NCI-H128 (cell line): ENCODE data around the gene FBXL7.

ENCODE experiments used
- DNase-seq: peaks from one replicate; lab custom pipeline; 2025; ENCODE audit not compliant: unreplicated experiment; lab: John Stamatoyannopoulos, UW

The FBXL7 gene

DNA sequence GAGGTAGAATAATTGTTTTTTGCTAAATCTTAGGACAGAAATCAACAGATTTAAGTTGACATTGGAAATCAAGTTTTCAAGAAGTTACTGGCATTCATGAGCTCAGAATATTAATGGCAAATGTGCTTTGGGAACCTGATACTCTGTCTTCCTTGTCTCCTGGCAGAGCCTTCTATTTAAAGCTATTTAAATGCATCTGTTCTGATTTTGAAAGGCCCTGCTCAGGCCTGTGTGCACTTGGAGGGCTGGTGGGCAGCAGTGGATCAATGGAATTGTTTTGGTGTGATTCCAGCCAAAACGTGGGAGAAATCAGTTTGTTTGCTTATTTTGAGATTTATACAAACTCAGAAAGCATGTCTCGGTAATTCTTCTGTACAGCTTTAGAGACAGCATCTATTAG lies 38.5 kb downstream of the FBXL7 start:
- DNase-seq: no peak

DNA sequence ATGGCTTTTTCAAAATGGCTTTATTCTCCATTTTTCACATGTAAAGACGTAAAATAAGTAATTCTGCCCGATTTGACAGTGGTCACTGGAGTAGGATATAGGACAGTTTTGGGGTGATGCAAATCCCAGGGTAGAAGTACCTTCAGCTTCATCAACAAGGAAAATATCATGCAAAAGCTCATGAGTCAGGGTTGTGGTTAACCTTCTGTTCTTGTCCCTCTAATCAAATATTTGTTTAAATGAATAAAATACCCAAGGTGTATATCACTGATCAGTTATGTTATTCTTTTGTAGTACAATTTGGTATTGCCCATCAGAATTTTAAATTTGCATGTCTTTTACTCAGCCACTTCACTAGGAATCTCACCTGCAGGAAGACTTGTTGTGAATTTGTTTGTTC lies 40.0 kb downstream of the FBXL7 start:
- no peak for DNase-seq

DNA sequence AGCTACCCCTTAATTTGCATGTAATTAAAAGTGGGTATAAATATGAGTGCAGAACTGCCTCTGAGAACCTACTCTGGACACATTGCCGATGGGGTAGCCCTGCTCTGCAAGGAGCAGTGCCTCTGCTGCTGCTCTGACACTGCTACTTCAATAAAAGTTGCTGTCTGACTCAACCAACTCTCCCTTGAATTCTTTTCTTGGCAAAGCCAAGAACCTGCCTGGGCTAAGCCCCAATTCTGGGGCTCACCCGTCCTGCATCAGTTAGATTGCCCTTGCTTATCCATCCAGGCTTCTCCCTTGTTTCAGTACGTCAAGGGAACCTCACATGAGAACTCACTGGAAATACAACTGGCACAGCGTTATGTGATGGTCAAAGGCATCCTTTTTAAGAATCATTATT lies 44.1 kb downstream of the FBXL7 start:
- no peak for DNase-seq

DNA sequence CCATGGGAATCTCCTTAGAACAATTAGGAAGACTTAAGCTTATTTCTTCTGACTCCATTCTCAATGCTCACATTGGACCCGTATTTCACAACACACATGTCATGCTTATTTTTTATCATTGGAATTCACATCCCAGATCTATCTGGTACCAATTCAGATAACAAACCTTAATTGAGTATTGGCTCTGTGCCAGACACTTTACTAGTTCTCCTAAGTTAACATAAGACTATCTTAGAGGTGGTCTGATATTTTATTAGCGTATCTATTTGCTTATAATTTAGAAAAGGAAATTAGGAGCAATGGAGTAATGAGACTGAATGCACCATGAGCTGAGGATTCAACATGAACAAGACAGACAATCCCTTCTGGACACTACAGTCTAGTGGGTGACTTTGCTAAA lies 45.1 kb downstream of the FBXL7 start:
- no peak for DNase-seq

DNA sequence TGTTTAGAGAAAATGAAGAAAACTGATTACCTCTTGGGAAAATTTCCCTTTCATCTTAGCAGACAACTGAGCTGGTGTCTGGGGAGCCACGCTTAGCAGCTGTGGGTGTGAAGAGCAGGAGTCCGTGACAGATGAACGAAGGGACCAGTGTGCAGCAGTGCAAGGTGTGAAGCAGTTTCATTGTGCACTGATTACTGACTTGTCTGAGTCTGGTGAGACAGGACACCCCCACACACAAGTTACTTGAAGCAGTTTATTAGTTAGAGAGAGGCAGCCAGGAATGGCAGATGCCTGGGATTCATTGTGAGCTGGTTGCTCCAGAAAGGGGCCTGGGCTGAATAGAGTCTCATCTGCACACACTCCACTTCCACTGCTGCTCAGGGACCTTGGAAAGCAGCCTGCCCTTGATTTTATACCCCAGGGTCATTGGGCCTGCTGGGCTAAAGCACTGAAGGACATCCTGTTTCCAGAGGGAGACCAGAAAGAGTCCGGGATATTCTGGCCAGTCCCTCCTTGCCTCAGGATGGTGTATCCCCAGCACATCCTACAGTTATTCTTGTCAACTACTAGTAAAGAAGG lies 47.4 kb downstream of the FBXL7 start:
- DNase-seq: no peak

DNA sequence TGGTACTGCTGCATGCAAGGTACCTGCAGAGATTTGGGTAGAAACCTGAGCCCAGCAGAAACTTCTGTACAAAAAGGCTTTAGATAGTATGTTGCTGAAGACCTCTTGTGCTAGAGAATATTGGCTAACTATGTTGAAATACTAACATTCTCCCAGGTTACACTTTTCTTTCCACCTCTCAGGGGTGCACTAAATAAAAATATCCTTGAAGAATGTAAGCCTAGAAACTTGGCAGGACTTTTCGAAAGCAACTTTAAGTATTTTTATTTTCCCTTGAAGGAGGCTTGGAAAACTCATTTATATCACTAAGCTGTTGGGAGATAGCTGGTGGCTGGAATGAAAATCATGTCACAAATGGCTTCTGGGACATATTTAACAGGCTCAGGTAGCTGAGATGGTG lies 50.0 kb downstream of the FBXL7 start:
- DNase-seq: no peak

DNA sequence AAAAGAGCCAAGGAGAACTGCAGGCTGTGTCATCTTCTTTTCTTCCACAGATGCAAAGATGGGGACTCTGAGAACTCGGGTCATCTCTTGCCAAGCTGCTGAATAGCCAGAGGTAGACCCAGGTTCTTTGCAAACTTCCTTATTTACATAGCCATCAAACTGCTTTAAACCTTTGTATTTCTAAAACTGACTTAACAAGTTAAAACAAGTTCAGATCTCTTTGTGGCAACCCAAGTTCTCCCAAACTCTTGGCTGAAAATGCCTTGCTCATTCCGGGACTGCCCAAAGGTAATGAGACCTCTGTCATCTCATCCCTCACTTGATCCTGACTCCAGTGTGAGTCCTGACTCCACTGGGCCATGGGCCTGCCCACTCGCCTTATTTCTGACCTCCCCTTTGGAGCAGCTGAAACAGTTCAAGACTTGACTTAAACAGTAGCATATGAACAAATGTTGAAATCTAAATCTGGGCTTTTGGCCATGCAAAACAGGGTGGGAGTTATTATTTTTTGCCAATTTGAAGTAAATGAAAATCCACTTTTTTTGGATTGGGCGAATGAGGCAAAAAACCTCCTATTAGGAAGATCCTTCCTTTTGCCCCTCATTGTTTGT lies 50.6 kb downstream of the FBXL7 start:
- DNase-seq: no peak

DNA sequence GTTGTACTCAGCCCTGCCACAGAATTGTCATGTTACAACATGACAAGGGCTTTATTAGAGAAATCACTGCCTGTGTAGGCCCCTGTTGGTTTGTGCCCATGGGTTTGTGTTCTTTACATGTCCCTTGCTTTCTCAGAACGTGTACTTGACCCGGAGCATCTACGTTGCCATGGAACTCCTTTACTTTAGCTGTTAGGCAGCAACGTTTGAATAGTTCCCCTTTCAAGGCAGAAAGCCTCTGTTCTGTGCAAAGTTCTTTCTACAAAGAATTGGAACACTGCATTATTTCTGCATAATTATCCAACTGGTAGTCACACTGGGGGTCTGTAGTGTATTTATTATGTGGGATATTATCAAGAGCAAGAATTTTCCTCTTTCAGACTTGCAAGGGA lies 51.1 kb downstream of the FBXL7 start:
- DNase-seq: no peak

DNA sequence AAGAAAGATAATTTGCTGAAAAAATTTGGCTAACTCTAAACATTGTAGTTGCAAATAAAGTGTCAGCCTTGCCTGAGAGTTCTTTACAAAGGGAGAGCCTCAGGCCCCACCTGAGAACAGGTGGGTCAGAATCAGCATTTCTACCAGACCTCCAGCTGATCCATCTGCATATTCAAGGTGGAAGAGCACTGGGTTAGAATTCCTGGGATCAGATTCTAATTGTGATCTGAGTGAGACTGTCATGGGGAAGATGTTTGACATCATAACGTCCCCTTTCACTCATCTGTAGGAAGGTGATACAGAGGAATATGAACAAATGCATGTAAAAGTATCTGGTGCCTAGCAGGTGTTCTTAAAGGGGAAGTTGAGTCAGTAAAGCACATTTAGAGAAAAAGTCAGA lies 54.6 kb downstream of the FBXL7 start:
- no peak for DNase-seq

DNA sequence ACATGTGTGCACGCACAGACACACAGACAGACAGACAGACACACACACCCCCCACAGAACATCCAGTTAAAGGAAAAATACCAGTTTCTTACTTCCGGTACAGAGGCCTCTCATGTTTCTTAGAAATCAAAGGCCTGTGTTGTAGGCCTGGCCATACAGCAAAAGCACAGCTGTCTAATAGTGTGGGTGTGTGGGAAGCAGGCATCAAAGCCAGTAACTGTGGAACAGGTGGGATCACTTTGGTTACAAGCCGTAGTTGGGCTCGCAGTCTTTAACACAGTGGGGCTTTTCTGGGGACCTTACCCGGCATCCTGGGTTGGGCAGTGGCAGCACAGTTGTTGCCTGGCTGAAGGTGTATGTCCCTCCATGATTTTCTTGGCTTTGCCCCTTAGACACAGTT lies 55.2 kb downstream of the FBXL7 start:
- no peak for DNase-seq

DNA sequence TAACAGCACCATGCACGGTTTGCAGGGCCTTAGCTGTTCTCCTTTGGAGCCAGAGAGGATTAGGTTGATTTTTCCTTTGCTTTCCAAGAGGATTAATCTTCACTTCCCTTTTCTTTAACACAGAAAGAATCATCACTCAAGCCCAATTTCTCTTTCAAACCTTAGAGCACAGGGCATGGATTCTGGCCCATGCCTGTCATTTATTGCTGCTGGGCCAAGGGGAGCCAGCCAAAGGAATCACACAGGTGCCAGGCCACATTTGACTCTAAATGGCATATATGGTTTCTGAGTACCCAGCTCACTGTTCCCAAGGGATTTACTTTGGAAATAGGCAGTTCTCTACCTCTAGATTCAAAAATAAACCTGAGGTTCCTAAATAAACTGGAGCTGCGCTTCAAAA lies 58.3 kb downstream of the FBXL7 start:
- DNase-seq: no peak

DNA sequence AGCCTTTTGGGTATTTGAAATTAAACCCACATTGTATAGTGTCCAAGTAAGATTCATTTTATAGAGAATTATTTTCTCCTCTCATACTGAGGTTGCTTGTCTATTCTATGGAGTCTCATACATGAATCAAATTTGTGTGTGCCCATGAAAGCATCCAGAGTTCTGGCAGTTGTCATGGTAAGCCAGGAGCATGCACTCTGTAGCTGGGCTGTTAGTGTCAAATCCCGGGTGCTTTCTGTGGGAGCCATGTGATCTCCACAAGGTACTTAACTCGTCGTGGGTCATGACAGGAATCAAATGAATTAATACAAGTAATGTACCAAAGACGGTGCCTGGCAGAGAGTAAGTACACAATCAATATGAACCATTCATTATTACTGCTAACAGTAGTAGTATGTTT lies 58.7 kb downstream of the FBXL7 start:
- no peak for DNase-seq

DNA sequence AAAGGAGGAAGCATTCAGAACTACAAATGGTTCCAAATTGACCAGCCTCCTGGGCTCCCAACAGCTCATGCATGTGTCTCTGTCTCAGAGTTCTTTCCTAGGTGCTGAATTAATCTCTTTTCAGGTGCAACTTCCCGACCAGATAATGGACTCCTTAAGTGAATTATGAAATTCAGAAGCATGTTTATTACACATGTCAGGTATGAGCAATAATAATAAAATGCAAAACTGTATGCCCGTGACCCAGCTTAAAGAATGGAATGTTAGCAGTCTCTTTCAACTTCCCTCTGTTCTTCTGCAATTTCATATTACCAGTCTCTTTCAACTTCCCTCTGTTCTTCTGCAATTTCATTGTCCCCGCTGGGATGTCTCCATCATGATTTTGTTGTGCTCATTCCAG lies 60.4 kb downstream of the FBXL7 start:
- no peak for DNase-seq

DNA sequence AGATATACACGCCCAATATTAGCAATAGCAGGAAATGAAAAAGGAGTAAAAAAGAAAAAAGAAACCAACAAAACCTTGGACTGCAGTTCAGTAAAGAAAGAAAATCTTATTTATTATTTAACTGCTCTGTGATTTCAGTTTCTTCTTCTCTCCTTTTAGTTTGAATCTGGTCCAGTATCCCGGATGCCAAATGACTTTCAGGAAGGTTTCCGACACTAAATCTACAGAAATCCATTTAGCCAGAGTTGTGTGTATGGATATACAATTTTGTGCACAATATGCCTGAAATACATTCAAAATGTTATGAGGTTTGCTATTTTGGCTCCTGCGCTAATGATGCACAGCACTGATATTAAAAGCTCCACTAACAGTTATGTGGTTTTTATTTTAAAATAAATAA lies 64.5 kb downstream of the FBXL7 start:
- DNase-seq: no peak

DNA sequence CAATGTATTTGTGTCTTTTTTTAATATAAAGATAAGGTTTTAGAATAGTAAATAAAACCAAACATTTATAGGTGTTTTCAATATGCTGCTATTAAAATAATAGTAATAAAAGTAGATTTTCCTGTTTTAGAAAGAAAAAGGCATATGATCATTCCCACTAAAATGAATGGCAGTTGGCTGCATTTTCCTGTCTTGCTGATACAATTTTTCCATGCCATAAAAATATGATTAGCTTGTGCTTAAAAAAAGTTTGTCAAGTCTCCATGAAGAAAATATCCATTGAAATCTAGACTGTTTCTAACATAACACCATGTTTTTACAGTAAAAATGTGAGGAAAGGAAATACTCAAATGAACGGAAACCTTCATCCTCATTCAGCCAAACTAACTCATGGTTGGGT lies 65.0 kb downstream of the FBXL7 start:
- no peak for DNase-seq

DNA sequence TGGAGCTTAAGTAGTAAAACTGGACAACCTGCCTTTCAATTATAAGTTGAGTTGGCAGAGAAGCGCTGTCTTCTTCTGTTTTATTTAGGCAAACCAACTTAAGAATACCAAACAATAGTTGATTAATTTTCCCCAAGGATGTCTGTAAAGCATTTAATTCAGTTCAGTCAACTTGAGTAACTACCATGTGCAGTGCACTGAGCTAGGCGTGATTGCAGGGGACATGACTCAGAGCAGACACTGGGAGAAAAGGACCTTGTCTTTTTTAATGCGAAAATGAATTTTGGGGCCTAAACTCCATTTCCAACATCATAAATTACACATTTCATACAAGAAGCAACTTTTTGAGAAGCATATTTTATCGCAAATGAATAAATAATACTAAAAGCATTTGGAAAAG lies 66.3 kb downstream of the FBXL7 start:
- no peak for DNase-seq

DNA sequence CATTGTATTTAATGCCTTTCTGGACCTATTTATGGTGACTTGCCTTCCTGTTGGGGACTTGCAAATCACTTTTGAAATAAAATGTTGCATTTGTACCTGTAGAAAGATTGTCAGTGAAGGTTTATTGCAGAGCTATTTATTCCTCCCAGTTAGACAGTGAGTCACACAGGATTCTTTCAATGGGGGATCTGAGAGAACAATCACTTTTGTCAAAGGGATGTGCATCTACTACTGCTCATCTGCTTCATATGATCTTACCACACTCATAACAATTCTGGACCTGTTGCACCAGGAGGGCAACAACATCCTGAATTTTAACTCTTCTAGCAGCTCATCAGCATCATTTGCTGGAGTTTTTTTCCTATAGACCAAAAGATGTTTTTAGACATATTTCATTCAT lies 66.8 kb downstream of the FBXL7 start:
- DNase-seq: no peak

DNA sequence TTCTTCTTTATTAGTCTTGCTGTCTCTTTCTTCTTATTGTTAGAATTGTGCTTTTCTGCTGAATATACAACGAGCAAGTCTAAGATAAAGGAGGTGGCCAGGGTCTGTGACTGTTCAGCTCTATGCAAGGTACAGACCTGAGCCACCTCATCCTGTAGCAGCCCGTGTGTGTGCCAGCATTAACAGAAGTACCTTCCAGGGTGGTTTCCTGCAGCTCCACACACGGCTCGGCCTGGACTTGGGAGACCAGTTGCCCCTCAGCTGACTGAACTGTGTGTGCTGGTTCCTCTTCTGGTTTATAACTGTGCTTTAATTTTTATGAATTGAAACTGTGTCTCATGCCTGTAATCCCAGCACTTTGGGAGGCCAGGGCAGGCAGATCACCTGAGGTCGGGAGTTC lies 70.5 kb downstream of the FBXL7 start:
- DNase-seq: no peak

DNA sequence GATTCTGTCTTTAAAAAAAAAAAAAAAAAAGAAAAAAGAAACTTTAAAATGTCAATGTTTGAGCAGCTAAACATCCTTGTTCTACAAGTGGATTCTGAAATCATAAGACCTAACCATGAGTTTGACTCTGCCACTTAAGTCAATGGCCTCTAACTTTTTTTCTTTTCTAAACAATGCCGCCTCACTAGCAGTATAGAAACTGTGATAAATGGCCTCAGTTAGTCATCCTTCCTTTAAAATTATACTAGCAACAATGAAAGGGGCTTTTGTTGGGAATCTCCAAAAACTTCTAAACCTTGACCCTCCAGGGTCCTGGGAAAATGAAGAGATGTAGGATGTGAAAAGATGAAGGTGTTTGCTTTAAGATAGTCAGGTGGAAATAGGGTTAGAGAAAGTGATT lies 71.1 kb downstream of the FBXL7 start:
- DNase-seq: no peak

DNA sequence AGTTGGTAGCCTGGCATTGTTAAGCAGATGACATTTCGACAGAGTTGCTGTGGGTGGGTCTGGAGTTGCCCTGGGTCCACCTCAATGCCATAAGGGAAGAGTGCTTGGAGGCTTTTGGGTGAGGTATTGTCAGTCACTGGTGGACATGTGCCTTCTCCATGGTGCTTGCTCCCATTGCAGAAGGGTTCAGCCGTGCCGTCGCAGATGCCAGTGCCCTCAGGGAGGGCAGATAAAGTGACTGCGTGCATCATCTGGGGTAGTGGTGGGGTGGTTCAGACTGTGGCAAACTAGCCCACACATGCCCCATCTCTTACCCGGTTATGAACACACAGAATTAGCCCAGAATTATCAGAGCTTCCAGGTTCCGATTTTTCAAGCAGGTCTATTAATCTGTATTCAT lies 71.6 kb downstream of the FBXL7 start:
- DNase-seq: no peak

DNA sequence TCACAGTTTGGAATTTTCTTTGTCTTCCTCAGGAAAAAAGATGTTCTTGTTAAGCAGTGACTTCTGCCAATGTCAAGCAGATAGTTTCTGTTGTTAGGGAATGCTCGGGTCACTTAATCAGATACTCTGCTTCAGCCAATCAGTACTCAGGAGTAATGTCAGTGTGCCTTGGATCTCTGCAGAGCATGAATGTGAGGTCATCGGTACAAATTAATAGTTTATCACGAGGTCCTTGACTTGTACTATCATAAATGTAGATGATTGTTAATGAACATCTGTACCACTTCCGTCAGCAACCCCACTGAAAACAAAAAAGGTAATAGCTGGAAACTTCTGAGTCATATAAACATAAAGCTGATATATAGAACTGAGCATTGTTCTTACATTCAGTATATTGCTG lies 73.6 kb downstream of the FBXL7 start:
- DNase-seq: no peak

DNA sequence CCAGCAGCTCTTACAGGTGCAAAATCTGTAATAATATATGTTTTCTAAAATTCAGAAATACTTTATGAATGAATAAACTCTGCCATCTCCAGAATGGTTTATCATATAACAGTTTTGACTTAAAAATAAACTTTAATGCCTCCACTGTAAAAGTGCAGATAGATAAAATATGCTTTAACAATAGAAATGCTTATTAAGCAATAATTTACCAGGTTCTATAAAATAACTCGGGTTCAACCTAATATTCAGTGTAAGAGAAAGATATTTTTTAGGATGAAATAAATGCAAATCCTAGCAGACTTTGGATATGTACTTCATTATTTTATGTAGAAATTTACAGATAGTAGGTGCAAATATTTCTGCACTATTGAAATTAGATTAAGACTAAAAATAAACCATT lies 74.1 kb downstream of the FBXL7 start:
- no peak for DNase-seq

DNA sequence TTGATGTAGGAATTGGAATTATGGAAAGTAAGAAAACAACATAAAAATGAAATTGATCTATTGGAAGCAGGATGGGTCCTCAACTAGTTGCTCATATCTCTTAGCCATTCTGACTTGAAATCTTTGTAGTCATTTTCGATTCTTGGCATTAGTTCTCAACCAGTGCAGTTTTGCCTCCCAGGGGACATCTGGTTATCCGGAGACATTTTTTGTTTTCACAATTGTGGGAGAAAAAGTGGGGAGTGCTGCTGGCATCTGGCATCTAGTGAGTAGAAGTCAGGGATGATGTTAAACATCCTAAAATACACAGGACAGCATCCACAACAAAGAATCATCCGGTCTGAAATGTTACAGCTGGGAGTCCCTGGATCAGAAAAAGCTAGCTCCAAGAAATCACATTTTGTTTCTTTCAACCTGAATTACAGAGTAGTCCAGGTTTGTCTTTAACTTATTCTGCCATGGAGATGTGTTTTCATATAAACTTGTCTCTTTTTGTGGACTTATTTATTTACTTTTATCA lies 74.9 kb downstream of the FBXL7 start:
- no peak for DNase-seq
